HUES64 (cell line): ENCODE data around the gene CCDC40.
"Not testable (repeated sequence)": the region's sequence is repeated elsewhere in the genome, so short reads cannot be mapped to it uniquely, and the experiment has no call there.

Experiments
- H3K27ac ChIP-seq: 2 replicates; pipeline ENCODE4 v1.7.0; 2013; ENCODE audit warnings: low read depth, low read length, inconsistent platforms
- H3K27me3 ChIP-seq: 2 replicates; pipeline ENCODE4 v1.6.1; 2013; ENCODE audit warnings: mild to moderate bottlenecking, low read length; ENCODE audit not compliant: insufficient read depth
- H3K36me3 ChIP-seq: 2 replicates; pipeline ENCODE4 v1.6.1; 2013; ENCODE audit warnings: mild to moderate bottlenecking, low read length; ENCODE audit not compliant: insufficient read depth
- H3K4me1 ChIP-seq: 2 replicates; pipeline ENCODE4 v1.6.1; 2013; ENCODE audit warnings: mild to moderate bottlenecking, low read length, moderate library complexity; ENCODE audit not compliant: insufficient read depth
- H3K4me3 ChIP-seq: 2 replicates; pipeline ENCODE4 v1.5.1; 2013; ENCODE audit warnings: mild to moderate bottlenecking, low read length, moderate library complexity
- H3K9ac ChIP-seq: 2 replicates; pipeline ENCODE4 v1.6.1; 2013; ENCODE audit warnings: mild to moderate bottlenecking, low read depth, low read length
- H3K9me3 ChIP-seq: 2 replicates; pipeline ENCODE4 v1.6.1; 2013; ENCODE audit warnings: low read depth, low read length; ENCODE audit not compliant: insufficient read depth
- WGBS: fragments of 150-250, 120-280 bp; methylation state at CpG from one replicate; pipeline ENCODE4 v1.1.7; 2013; ENCODE audit warnings: missing lambda C conversion rate; 5-methylcytosine and 5-hydroxymethylcytosine counted together

Gene CCDC40

GRCh38 chr17:80034791-80035686, 1.4 kb upstream of the CCDC40 start:
- peak overlapping the region; percentile 22; the same call in 1 of the 2 replicates for H3K27ac ChIP-seq
- H3K9me3 ChIP-seq: no peaks in the 10 kb centered on the region
- H3K4me3 ChIP-seq: peak overlapping the region; percentile 87
- H3K4me1 ChIP-seq: peaks cover 8% of the 10 kb centered on the region; the same call in 1 of the 2 replicates
- H3K36me3 ChIP-seq: peaks cover 4% of the 10 kb centered on the region; the same call in 1 of the 2 replicates
- no peaks in the 10 kb centered on the region for H3K27me3 ChIP-seq
- H3K9ac ChIP-seq: peak overlapping the region; percentile 90
- WGBS: 2% methylated on average over 55 of the region's 55 CpGs

- Histone ChIP-seq H3K27ac (peak within 1 kb of the TSS; percentile 88), H3K4me1 (peaks cover 8% of the 10 kb centered on the region; the same call in 1 of the 2 replicates), H3K9me3 (no peaks in the 10 kb centered on the region), H3K36me3 (peaks cover 8% of the 10 kb centered on the region; the same call in 1 of the 2 replicates), H3K9ac (peak within 1 kb of the TSS; percentile 93), H3K27me3 (no peaks in the 10 kb centered on the region), H3K4me3 (peak within 1 kb of the TSS; percentile 87)
- under 1% methylated on average over 45 of the region's 46 CpGs for WGBS
Measured at GRCh38 chr17:80035687-80035936, 830 bp upstream of the CCDC40 start, which contains the start of gene TBC1D16. TBC1D16 (minus strand) TSS chr17:80035872; CDS start chr17:80013547, 22,325 bp downstream.

GRCh38 chr17:80036715-80037477, 454 bp downstream of the CCDC40 start:
- H3K36me3 ChIP-seq: peaks cover 18% of the 10 kb centered on the region; the same call in 1 of the 2 replicates
- peak overlapping the region; percentile 93 for H3K9ac ChIP-seq
- no peaks in the 10 kb centered on the region for H3K27me3 ChIP-seq
- H3K27ac ChIP-seq: peak overlapping the region; percentile 88
- 2% methylated on average over 52 of the region's 52 CpGs for WGBS
- H3K9me3 ChIP-seq: no peaks in the 10 kb centered on the region
- peaks cover 8% of the 10 kb centered on the region; the same call in 1 of the 2 replicates for H3K4me1 ChIP-seq
- peak overlapping the region; percentile 87 for H3K4me3 ChIP-seq

- H3K9me3 ChIP-seq: peaks cover 4% of the 10 kb centered on the region; the same call in 1 of the 2 replicates
- no peaks in the 10 kb centered on the region for H3K4me1 ChIP-seq
- no peak overlapping the region for H3K9ac ChIP-seq
- WGBS: 96% methylated on average over 6 of the region's 6 CpGs
- no peak overlapping the region for H3K4me3 ChIP-seq
- H3K27me3 ChIP-seq: no peaks in the 10 kb centered on the region
- peaks cover 38% of the 10 kb centered on the region for H3K36me3 ChIP-seq
- H3K27ac ChIP-seq: no peak overlapping the region
Measured at GRCh38 chr17:80043963-80044362, 7.5 kb downstream of the CCDC40 start.

- H3K9me3 ChIP-seq: peaks cover 4% of the 10 kb centered on the region; the same call in 1 of the 2 replicates
- H3K27ac ChIP-seq: no peak overlapping the region
- no peak overlapping the region for H3K4me3 ChIP-seq
- WGBS: 82% methylated on average over 4 of the region's 4 CpGs
- no peaks in the 10 kb centered on the region for H3K27me3 ChIP-seq
- H3K36me3 ChIP-seq: peaks cover 31% of the 10 kb centered on the region
- H3K4me1 ChIP-seq: no peaks in the 10 kb centered on the region
- no peak overlapping the region for H3K9ac ChIP-seq
Measured at GRCh38 chr17:80045703-80046102, 9.3 kb downstream of the CCDC40 start.

- H3K27me3 ChIP-seq: not testable (repeated sequence)
- WGBS: 96% methylated on average over 9 of the region's 10 CpGs
Measured at GRCh38 chr17:80046709-80047108, 10.3 kb downstream of the CCDC40 start.

GRCh38 chr17:80047176-80047575, 10.7 kb downstream of the CCDC40 start:
- Histone ChIP-seq H3K36me3 (peaks cover 24% of the 10 kb centered on the region), H3K4me3 (no peak overlapping the region), H3K27ac (no peak overlapping the region), H3K4me1 (no peaks in the 10 kb centered on the region), H3K27me3 (no peaks in the 10 kb centered on the region), H3K9ac (no peak overlapping the region), H3K9me3 (peaks cover 4% of the 10 kb centered on the region; the same call in 1 of the 2 replicates)
- WGBS: 96% methylated on average over 11 of the region's 11 CpGs

More at GRCh38 chr17:80046709-80047108, 10.3 kb downstream of the CCDC40 start:
- not testable (repeated sequence) for H3K4me3 ChIP-seq, H3K27ac ChIP-seq, H3K4me1 ChIP-seq, H3K9me3 ChIP-seq, H3K9ac ChIP-seq
- peaks cover 26% of the 10 kb centered on the region for H3K36me3 ChIP-seq

- 0 out of 2 replicates have a peak, but pooled peaks cover under 1% of the 10 kb centered on the region for H3K4me1 ChIP-seq
- H3K4me3 ChIP-seq: no peak overlapping the region
- peaks cover 10% of the 10 kb centered on the region for H3K36me3 ChIP-seq
- H3K27ac ChIP-seq: no peak overlapping the region
- H3K9me3 ChIP-seq: no peaks in the 10 kb centered on the region
- WGBS: 97% methylated on average over 21 of the region's 21 CpGs
- H3K9ac ChIP-seq: no peak overlapping the region
- no peaks in the 10 kb centered on the region for H3K27me3 ChIP-seq
Measured at GRCh38 chr17:80049986-80050385, 13.5 kb downstream of the CCDC40 start.

GRCh38 chr17:80050706-80051105, 14.3 kb downstream of the CCDC40 start:
- no peak overlapping the region for H3K9ac ChIP-seq
- no peak overlapping the region for H3K4me3 ChIP-seq
- H3K27ac ChIP-seq: no peak overlapping the region
- 87% methylated on average over 16 of the region's 16 CpGs for WGBS
- H3K36me3 ChIP-seq: peaks cover 9% of the 10 kb centered on the region
- no peaks in the 10 kb centered on the region for H3K9me3 ChIP-seq
- H3K4me1 ChIP-seq: peaks cover 7% of the 10 kb centered on the region
- no peaks in the 10 kb centered on the region for H3K27me3 ChIP-seq

- H3K27ac ChIP-seq: no peak overlapping the region
- no peak overlapping the region for H3K4me3 ChIP-seq
- H3K27me3 ChIP-seq: no peaks in the 10 kb centered on the region
- H3K9me3 ChIP-seq: no peaks in the 10 kb centered on the region
- H3K4me1 ChIP-seq: peaks cover 7% of the 10 kb centered on the region
- 92% methylated on average over 11 of the region's 11 CpGs for WGBS
- peaks cover 7% of the 10 kb centered on the region for H3K36me3 ChIP-seq
- H3K9ac ChIP-seq: no peak overlapping the region
Measured at GRCh38 chr17:80051681-80052080, 15.2 kb downstream of the CCDC40 start.

- no peaks in the 10 kb centered on the region for H3K27me3 ChIP-seq
- H3K36me3 ChIP-seq: peaks cover 5% of the 10 kb centered on the region
- no peak overlapping the region for H3K27ac ChIP-seq
- H3K4me1 ChIP-seq: peaks cover 7% of the 10 kb centered on the region
- H3K9ac ChIP-seq: no peak overlapping the region
- 92% methylated on average over 10 of the region's 10 CpGs for WGBS
- H3K9me3 ChIP-seq: no peaks in the 10 kb centered on the region
- H3K4me3 ChIP-seq: no peak overlapping the region
Measured at GRCh38 chr17:80053102-80053501, 16.7 kb downstream of the CCDC40 start.
